G401.6 (cell line): ENCODE measurements around the gene RPL4.
A peak's percentile ranks its signal among the peaks of the same experiment; 100 is the strongest.
"Not testable (repeated sequence)": the region's sequence is repeated elsewhere in the genome, so short reads cannot be mapped to it uniquely, and the experiment has no call there.

ENCODE experiments used
- FAIRE-seq: peaks from 2 replicates; lab custom pipeline; 2012; peaks lifted over from hg19 to GRCh38; lab: Jason Lieb, UNC

Gene RPL4

GRCh38 chr15:66504563-66505429, at the start of gene RPL4, which contains the start of gene ZWILCH:
Gene RPL4 (minus strand): TSS chr15:66504855. CDS start chr15:66504790, 65 bp downstream.
Gene ZWILCH (plus strand): TSS chr15:66505326. CDS start chr15:66505339, 13 bp downstream.
- FAIRE-seq, result peak; percentile 89

- FAIRE-seq, result peak; percentile 15
These were observed 40.6 kb upstream of the RPL4 start for GRCh38 chr15:66545255-66545654.

GRCh38 chr15:66542896-66543295, 38.2 kb upstream of the RPL4 start:
- FAIRE-seq, result no peak

- no peak for FAIRE-seq
These were observed 30.4 kb upstream of the RPL4 start for GRCh38 chr15:66535056-66535455.

GRCh38 chr15:66524838-66525237, 20.2 kb upstream of the RPL4 start:
- no peak for FAIRE-seq

GRCh38 chr15:66523926-66524325, 19.3 kb upstream of the RPL4 start:
- peak; percentile 33 for FAIRE-seq

GRCh38 chr15:66515901-66516322, 11.3 kb upstream of the RPL4 start:
- no peak for FAIRE-seq

- no peak for FAIRE-seq
These were observed 9.9 kb upstream of the RPL4 start for GRCh38 chr15:66514586-66514985.

GRCh38 chr15:66508293-66508883, 3.7 kb upstream of the RPL4 start:
- FAIRE-seq, result no peak

GRCh38 chr15:66505818-66506217, 1.2 kb upstream of the RPL4 start:
- no peak for FAIRE-seq

GRCh38 chr15:66505430-66505811, 766 bp upstream of the RPL4 start:
- FAIRE-seq, result no peak

- no peak for FAIRE-seq
These were observed 684 bp downstream of the RPL4 start for GRCh38 chr15:66503780-66504562.

GRCh38 chr15:66503041-66503648, 1.5 kb downstream of the RPL4 start:
- not testable (repeated sequence) for FAIRE-seq

GRCh38 chr15:66502491-66502890, 2.2 kb downstream of the RPL4 start:
- FAIRE-seq, result no peak

GRCh38 chr15:66500346-66500745, 4.3 kb downstream of the RPL4 start:
- not testable (repeated sequence) for FAIRE-seq

GRCh38 chr15:66498501-66499386, 5.9 kb downstream of the RPL4 start:
- FAIRE-seq, result peak; percentile 89

- peak; percentile 97 for FAIRE-seq
These were observed 6.9 kb downstream of the RPL4 start, which contains the start of gene SNAPC5 for GRCh38 chr15:66497502-66498455. Gene SNAPC5 (minus strand): TSS chr15:66497762. CDS start chr15:66497731, 31 bp downstream.

GRCh38 chr15:66496951-66497501, 7.6 kb downstream of the RPL4 start:
- no peak for FAIRE-seq

- no peak for FAIRE-seq
These were observed 10.4 kb downstream of the RPL4 start for GRCh38 chr15:66494262-66494661.

GRCh38 chr15:66491846-66492245, 12.8 kb downstream of the RPL4 start:
- FAIRE-seq, result no peak
